ENCODE data around the gene CBLB.
"Not testable (repeated sequence)": the region's sequence is repeated elsewhere in the genome, so short reads cannot be mapped to it uniquely, and the experiment has no call there.

The CBLB gene

DNA sequence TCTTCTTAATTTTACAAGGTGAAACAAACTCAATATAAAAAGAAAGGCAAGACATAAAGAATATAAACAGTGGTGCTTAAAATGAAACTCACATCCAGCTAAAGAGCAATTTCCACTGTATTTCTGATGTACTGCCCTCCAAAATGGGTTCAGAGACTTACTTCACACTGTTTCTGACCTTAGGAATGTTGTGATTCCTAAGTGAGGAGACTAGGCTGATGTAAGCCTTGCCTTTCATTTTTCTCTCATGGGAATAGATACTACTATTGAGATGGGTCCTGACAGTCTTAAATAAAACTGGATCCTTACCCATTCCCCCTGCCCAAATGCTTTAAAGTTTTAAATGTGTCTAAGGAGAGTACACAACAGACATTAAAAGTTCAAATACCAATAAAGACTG lies 86.9 kb downstream of the CBLB start:
- no peak for DNase-seq

DNA sequence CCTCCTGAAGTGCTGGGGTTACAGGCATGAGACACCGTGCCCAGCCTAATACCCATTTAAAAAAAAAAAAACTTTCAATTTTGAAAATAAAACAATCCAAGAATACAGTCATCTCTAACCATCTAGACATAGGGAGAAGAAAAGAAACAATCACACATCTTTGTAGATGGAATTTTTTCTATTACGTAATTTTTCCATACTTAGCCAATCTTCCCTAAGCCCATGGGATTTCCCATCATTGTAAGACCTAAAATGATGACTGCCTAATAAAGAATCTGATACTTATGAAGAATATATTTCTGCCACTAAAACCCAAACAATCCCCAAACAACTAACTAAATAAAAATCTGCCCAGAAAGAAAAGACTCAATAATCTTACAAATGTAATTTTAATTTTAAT lies 88.7 kb downstream of the CBLB start:
- no peak for DNase-seq

DNA sequence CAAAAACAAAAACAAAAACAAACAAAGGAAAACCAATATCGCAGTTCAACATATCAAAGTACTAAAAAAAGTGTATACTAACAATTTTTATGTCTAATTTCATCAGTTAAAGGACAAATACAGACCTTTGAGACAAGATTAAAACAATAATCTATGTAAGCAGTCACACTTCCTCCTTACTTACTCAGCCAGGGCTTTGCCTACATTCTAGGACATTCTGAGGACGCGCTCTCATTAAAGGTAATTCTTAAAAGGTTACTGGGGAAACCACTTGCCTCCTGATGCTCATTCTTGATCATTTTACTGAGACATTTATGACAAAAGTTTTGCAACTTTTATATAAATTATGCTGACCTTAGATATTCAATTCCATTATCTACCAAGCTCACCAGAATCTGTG lies 93.4 kb downstream of the CBLB start:
- DNase-seq, result no peak

DNA sequence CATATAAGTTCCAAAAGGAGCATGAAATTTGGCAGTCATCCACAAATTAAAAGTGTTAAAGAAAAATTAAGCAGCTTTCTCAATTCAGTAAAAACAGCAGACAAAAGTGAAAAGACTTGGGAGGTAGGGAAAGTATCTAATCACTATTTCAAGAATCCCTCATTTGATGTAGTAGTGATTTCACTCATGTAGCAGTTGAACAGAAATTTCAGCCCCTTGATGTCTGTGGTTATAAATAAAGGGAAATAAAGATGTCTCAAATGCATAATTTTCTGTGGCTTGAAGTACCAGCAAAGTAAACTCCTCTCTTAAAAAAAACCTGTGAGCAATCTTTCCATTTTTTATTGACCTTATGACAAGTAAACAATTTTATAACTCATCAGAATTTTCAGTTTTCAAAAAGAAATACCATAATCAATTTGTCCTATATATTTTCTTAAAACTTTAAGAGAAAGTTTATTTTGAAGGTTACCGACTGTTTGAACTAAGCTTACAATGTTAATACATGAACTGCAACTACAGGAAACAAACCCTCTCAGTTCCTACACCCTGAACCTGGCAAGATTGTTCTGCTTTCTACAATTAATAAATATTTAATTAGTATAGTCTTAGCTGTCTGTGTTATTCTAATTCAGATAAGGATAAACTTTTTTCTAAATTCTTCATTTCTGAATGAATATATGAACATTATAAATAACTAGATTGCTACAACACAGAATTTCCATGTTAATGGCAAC lies 94.2 kb downstream of the CBLB start:
- no peak for DNase-seq

DNA sequence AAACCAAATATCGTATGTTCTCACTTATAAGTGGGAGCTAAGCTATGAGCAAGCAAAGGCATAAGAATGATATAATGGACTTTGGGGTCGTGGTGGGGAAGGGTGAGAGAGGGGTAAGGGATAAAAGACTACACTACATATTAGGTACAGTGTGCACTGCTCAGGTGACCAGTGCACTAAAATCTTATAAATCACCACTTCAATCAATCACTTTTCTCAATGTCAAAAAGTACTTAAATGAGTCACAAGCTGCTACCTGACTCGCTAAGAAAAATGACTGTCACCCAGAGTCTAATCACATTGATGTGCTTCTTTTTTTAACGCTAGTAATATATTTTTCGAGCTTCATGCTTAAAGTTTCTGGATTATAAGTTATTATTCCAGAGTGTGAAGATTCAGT lies 95.5 kb downstream of the CBLB start:
- DNase-seq, result no peak

DNA sequence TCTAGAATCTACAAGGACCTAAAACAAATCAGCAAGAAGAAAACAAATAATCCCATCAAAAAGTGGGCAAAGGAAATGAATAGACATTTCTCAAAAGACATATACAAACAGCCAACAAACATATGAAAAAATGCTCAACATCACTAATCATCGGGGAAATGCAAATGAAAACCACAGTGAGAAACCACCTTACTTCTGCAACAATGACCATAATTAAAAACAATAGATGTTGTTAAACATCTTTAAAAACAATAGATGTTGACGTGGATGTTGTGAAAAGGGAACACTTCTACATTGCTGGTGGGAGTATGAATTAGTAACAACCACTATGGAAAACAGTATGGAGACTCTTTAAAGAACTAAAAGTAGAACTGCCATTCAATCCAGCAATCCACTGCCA lies 96.2 kb downstream of the CBLB start:
- no peak for DNase-seq

DNA sequence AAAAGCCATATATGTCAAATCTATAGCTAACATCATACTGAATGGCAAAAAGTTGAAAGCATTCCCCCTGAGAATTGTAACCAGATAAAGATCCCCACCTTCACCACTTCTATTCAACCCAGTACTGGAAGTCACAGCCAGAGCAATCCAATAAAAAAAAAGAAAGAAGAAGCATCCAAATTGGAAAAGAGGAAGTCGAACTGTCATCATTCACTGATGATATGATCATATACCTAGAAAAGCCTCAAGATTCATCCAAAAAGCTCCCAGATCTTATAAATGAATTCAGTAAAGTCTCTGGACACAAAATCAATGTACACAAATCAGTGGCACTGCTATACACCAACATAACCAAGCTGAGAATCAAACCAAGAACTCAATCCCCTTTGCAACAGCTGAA lies 97.4 kb downstream of the CBLB start:
- DNase-seq, result no peak

DNA sequence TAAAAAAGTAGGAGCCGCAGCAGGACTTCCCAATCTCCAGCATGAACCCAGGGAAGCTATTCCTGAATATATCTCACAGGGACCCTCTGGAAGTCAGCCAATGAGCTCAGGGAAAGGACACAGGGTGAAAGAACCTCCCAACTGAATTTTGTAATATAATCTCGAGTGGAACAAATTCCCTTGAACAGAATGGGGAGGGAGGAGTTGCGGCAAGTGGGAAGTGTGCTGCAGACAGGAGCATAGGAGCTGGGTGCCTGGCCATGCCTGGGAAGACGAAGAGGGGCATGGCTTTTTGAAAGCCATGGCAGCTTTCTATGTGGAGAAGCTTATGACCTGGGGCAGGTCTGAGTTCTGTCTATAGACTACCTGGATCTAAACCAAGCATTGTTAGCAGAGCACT lies 98.4 kb downstream of the CBLB start:
- no peak for DNase-seq

DNA sequence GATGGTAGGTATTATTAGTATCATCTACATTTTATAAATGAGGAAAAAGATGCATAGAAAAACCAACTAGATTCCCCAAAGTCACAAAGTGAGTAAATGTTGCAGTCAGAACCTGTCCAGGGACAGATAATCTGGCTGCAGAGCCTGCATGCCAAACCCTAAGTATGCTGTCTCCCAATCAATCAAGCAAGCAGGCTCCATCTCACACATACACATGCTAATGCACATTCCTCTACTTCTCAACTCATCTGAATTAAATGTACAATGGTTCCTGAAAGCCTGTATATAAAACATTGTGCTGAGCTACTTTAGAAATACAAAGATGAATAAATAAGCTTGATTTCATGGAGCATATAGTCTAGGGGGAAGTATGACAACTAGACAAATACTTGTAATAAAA lies 101.0 kb downstream of the CBLB start:
- no peak for DNase-seq

DNA sequence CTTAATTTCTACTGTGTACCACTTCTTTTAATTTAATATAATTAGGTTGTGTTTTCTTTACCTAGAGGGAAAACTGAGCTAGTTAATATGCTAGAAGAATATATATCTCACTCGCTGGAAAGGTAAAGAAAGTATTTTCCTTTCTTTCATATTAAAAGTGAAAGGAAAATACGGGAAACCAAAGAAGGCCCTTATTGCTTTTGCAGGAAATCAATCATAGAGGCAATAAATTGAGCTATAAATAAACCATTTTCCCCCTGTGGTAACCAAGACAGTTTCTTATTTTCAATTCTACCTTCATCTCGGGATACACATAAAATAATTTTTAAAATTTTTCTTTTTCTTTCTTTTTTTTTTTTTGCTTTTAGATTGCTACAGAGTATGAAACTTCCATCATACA lies 101.6 kb downstream of the CBLB start:
- DNase-seq, result no peak

DNA sequence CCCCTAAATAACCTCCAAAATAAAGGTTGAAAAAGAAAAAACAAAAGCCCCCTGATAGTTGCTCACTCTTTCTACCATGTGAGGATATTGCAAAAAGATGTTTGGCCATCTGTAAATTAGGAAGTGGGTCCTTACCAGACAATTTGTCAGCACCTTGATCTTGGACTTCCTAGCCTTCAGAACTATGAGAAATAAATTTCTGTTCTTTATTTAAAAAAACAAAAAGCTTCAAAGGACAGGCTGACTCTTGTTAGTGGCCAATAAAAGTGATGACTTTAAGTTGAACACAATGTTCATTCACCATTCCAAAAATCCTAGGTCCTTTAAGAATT lies 103.5 kb downstream of the CBLB start:
- DNase-seq, result no peak

DNA sequence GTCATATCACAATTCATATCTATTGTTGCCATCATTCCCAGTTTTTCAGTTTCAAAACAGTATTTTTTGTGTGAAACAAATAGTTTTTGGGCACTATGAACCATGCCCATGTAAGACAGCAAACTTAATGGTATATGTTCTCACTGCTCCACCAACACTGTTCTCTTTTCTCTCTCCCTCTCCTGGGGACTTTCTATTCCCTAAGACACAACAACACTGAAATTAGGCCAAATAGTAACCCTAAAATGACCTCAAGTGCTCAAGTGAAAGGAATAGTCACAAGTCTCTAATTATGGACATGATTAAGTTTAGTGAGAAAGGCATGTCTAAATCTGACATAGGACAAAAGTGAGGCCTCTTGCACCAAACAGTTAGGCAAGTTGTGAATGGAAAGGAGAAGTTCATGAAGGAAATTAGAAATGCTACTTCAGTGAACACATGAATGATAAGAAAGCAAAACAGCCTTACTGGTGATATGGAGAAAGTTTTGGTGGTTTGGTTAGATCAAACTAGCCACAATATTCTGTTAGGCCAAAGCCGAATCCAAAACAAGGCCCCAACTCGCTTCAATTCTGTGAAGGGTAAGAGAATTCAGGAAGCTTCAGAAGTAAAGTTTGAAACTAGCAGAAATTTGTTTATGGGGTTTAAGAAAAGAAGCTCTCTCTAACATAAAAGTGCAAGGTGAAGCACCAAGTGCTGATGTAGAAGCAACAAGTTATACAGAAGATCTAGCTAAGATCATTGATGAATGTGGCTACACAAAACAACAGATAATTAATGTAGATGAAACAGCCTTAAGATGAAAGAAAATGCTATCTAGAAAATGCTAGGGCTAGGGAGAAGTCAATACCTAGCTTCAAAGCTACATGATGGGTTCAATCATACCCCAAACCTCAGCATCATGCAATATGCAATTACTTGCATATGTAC lies 104.2 kb downstream of the CBLB start:
- no peak for DNase-seq

DNA sequence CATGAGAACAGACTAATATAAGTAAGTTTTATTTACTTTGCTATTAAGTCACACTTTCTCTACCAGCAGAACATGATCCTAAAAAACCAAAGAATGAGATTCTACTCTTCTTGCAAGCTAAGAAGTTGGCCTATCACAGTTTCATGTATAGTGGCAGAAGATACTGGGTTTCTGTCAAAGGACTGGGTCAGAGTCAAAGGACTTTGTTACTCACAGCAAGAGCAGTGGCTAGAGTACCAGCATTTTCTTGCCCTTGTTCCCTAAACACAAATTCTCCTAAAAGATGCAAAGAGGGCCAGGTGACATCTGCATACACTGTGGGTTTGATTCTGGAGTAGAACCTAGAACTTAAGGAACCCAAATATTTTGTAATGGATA lies 105.2 kb downstream of the CBLB start:
- no peak for DNase-seq

DNA sequence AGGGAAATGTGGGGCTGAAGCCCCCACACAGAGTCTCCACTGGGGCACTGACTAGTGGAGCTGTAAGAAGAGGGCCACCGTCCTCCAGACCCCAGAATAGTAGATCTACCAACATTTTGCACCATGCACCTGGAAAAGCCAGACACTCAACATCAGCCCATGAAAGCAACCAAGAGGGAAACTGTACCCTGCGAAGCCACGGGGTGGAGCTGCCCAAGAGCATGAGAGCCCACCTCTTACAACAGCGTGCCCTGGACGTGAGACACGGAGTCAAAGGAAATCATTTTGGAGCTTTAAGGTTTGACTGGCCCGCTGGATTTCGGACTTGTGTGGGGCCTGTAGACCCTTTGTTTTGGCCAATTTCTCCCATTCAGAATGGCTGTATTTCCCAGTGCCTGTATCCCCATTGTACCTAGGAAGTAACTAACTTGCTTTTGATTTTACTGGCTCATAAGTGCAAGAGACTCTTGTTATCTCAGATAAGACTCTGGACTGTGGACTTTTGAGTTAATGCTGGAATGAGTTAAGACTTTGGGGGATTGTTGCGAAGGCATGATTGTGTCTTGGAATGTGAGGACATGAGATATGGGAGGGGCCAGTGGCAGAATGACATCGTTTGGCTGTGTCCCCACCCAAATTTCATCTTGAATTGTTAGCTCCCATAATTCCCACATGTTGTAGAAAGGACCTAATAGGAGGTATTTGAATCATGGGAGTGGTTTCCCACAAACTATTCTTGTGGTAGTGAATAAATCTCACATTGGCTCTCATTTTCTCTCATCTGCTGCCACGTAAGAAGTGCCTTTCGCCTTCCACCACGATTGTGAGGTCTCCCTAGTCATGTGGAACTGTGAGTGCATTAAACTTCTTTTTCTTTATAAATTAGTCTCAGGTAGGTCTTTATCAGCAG lies 105.8 kb downstream of the CBLB start:
- DNase-seq, result no peak

DNA sequence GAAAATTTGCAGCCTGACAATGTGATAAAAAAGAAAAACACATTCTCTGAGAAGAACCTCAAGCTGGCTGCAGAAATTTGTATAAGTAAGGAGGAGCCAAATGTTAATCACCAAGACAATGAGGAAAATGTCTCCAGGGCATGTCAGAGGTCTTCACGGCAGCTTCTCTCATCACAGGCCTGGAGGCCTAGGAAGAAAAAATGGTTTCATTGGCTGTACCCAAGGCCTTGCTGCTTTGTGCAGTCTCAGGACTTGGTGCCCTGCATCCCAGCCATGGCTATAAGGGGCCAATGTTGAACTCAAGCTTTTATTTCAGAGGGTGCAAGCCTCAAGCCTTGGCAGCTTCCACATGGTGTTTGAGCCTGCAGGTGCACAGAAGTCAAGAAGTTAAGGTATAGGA lies 106.6 kb downstream of the CBLB start:
- not testable (repeated sequence) for DNase-seq

DNA sequence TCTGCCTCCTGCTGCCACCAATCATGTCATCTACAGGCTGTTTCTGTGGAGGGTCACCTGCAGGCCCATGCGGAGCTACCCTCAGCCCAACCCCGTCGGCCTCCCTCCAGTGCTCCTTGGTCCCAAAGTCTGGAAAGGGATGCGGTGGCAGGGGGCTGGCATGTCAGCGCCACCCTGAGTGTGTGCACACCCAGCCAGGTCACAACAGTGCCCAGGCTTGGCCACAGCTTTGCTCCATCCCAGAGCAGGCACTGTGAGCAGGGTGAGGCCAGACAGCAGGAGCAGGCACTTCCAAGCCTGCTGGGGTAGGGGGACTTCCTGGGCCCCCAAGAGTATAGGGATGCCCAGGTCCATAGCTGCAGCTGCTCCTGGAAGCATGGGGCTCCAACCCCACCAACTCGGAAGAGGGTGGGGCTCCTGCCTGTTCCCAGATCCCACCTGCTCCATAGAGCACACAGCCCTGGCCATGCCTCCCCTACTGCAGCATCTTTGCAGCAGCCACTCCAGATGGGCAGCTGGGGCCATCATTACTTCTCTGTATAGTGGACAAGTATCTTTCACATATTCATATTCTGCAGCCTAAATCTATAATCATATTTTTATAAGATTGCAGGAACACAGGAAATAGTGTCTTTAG lies 109.3 kb downstream of the CBLB start:
- DNase-seq, result no peak

DNA sequence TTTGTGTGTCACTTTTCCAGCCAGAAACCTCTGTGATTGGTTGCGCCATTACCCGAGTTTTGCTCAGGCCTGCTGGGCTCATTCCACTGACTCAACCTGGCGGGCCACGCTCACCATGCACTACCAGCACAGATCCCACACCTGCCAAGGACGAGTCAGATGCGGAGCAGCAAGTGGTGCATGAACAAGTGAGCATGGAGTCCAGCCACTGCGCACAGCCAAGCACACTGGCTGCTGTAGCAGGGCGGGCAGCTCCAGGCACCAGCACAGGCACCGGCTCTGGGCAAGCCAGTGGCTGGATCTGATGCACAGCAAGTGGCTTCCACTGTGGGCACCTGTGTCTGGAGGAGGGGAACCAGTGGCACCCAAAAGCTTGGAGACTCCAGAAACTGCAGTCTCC lies 110.4 kb downstream of the CBLB start:
- no peak for DNase-seq

DNA sequence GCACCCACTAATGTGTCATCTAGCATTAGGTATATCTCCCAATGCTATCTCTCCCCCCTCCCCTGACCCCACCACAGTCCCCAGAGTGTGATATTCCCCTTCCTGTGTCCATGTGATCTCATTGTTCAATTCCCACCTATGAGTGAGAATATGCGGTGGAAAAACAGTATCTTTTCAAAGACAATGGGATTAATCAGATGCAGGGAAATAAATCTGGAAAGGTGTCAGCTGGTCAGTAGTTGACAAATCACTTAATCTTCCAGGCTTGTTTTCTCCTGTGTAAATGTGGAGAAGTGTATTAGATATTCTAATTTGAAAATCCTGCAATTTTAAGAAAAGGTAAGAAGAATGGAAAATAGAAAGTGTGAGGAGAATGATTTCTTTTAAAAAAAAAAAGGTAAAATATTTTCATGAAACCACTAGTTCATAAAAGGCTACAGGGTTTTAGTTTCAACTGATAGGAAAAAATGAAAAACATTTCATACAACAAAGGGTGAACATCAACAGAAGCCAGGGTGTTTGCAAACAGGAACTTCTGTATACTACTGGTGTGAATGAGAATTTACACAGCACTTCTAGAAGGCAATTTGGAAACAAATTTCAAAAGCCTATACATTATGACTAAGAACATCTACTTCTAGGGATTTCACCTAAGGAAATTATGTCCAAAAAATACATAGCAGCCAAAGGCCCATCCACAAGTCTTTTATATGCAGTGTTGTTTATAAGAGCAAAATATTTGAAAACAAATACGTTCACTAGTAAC lies 113.5 kb downstream of the CBLB start:
- no peak for DNase-seq

DNA sequence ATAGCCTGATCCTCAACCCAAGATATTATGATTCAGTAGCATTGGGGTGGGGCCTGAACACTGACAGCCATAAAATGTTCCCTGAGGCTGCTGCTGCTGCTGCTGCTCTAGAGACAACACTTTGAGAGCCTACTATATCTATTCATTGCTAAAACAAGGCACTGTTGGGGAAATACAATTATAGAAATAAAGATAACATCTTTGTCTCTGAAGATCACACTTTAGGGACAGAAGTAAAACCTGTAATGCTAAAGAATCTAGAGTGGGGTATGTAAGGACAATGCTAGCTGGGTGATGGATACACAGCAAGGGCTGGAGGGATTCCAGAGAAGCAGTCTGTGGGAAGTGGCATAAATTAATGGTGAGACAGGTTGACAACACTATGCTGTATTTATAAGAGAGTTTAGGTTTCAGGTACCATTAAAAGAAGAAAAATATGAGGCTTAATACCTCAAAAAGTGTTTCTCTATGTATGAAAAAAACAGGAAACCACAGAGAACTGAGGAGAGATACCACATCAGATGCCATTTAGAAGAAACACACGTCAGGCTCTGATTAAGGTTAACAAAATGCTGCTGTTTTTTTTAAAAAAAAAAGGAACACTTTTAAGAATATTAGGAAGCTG lies 115.9 kb downstream of the CBLB start:
- no peak for DNase-seq

DNA sequence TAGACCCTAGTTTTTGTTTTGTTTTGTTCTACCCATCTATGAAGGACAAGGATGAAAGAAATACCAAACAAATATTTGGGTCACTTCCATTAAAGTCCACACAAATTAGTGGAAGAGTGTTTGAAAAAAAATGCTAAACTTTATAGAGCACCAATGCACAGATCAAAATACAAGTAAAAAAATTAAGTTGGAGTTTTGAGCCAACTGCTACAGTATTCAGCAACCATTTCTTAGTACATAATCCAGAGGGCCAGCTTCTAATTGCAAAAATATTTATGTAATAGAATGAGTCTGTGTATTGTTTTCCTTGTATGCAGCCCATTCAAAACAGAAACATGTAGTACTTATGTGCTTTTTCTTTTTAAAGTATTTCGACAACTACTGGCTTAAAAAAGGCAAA lies 121.1 kb downstream of the CBLB start:
- DNase-seq, result no peak

DNA sequence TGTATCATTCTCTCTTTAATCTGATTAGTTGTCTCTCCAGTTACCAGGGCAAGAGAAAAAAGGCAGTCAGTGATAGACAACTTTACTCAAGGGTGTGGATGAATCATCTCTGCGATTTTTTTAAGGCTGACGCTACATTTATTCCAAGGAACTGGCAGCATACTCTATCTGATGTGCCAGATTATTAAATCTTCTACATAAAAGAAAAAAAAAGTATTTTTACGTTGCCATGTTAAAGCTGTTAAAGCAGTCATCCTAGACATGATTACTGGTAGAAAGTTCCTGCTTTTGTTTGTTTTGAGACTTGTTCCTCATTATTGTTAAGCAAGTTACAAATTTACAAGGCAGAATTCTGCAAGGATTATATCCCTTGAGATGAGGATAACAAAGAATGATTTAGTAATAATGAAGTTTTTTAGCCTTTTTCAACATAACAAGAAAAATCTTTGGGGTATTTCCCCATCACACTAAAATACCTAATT lies 121.7 kb downstream of the CBLB start:
- DNase-seq, result no peak
